Loucy (cell line): ENCODE measurements around the gene SORCS2.

Experiments
- CTCF ChIP-seq: fragments of 200-600 bp; sonication (generic); conservative IDR thresholded peaks from 2 replicates; pipeline ENCODE4 v1.5.1; 2014; ENCODE audit warnings: mild to moderate bottlenecking, antibody characterized with exemption, low read length
- EZH2phosphoT487 ChIP-seq: fragments of 200-600 bp; IDR thresholded peaks from 2 replicates; pipeline ENCODE4 v1.6.1; 2018; ENCODE audit warnings: antibody characterized with exemption, mild to moderate bottlenecking, moderate library complexity, borderline replicate concordance

DNA sequence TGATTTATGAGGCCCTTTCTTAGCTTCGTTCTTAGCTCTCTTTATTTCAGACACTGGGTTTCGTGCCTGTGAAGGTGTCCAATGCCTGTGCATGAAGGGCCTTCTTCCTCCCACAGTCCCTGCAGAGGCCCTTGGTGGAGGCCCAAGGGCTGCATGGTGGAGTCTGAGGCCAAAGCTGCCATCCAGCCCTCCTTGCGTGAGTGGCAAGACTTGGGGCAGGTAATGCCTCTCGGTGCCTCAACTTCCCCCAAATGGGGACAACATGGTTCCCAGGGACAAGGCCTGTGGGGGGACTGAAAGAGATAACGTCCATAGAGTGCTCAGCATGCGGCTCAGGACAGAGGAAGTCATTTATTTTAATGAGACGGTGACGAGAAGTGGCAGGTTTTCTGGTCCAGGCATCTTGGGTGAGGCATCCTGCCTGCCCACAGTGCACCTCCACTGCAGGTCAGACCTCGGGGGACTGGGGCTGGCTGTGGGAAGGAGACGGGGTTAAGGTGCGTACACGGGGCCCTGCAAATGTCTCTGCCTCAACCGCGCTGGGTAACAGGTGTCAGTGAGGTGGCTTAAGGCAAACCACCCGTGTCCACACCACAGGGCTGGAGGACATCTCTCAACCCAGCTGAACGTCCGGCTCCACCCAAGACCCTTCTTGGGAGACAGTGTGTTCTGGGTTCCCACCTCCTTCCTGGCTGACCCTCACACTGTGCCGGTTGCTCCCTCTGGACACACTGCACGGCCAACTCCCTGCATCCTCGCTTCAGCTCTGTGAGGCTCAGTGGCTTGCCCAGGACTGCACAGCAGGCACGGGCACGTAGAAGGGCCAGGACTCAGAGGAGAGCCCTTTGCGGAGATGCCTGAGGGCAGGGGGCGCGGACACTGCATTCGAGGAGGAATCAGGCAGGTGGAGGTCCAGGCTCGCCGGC, 191.9 kb downstream of the SORCS2 start:
- no peak for TF ChIP-seq CTCF
- no peak for TF ChIP-seq EZH2phosphoT487
